Measurements from ENCODE around the gene ODAD3.
"Not testable (repeated sequence)": the region's sequence is repeated elsewhere in the genome, so short reads cannot be mapped to it uniquely, and the experiment has no call there.

Gene ODAD3

GRCh38 chr19:11458236-11458900 lies 23.4 kb upstream of the ODAD3 start:
- no peaks in the 10 kb centered on the region for H3K9me3 ChIP-seq (ENCODE audit: control insufficient read depth in 2 of 2, low read length in 2 of 2)
- peaks cover 5 to 8% of the 10 kb centered on the region in 2 donors for H3K27me3 ChIP-seq (ENCODE audit: control insufficient read depth in 1 of 2, insufficient read depth in 2 of 2, low read length in 2 of 2)
- H3K9ac ChIP-seq (ENCODE audit: low read length in 2 of 2): no peak overlapping the region
- no peak overlapping the region for H3K4me3 ChIP-seq (ENCODE audit: low read length in 2 of 2)
- H3K36me3 ChIP-seq (ENCODE audit: control insufficient read depth in 2 of 2, insufficient read depth in 2 of 2, low read length in 2 of 2): no peaks in the 10 kb centered on the region
- H3K4me1 ChIP-seq (ENCODE audit: control insufficient read depth, insufficient read depth, low read length): no peaks in the 10 kb centered on the region
- no peak overlapping the region for H3K27ac ChIP-seq (ENCODE audit: low read length)

DNA sequence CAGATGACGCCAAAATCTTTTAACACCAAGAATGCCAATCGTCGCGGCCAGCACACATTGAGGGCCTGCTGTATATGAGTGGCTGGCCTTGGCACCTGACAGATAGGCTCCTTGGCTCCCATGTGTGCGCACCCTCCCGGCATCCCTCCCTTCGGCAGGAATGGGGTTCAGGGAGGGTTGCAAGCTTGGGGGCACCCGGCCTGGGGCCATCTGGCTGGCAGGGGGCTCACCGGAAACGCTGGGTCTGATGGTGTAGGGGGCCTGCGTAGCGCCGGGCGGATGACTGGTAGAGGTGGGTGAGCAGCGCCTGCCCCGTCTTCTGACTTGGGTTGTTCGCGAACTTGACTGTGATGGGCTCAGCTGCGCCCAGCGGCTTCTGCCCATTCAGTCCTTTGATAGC lies 22.9 kb upstream of the ODAD3 start:
- no peak overlapping the region for H3K9ac ChIP-seq (ENCODE audit: low read length in 2 of 2)
- H3K4me3 ChIP-seq (ENCODE audit: low read length in 2 of 2): no peak overlapping the region
- H3K4me1 ChIP-seq (ENCODE audit: control insufficient read depth, insufficient read depth, low read length): no peaks in the 10 kb centered on the region
- no peak overlapping the region for H3K27ac ChIP-seq (ENCODE audit: low read length)
- H3K9me3 ChIP-seq (ENCODE audit: control insufficient read depth in 2 of 2, low read length in 2 of 2): no peaks in the 10 kb centered on the region
- H3K27me3 ChIP-seq (ENCODE audit: control insufficient read depth in 1 of 2, insufficient read depth in 2 of 2, low read length in 2 of 2): peaks cover 9 to 10% of the 10 kb centered on the region in 2 donors
- no peaks in the 10 kb centered on the region for H3K36me3 ChIP-seq (ENCODE audit: control insufficient read depth in 2 of 2, insufficient read depth in 2 of 2, low read length in 2 of 2)

- H3K27ac ChIP-seq (ENCODE audit: low read length): no peak overlapping the region
- no peaks in the 10 kb centered on the region for H3K4me1 ChIP-seq (ENCODE audit: control insufficient read depth, insufficient read depth, low read length)
- no peaks in the 10 kb centered on the region for H3K36me3 ChIP-seq (ENCODE audit: control insufficient read depth in 2 of 2, insufficient read depth in 2 of 2, low read length in 2 of 2)
- H3K9me3 ChIP-seq (ENCODE audit: control insufficient read depth in 2 of 2, low read length in 2 of 2): no peaks in the 10 kb centered on the region
- H3K4me3 ChIP-seq (ENCODE audit: low read length in 2 of 2): no peak overlapping the region
- H3K27me3 ChIP-seq (ENCODE audit: control insufficient read depth in 1 of 2, insufficient read depth in 2 of 2, low read length in 2 of 2): peaks cover 10 to 11% of the 10 kb centered on the region in 2 donors
- H3K9ac ChIP-seq (ENCODE audit: low read length in 2 of 2): no peak overlapping the region
These were observed 22.2 kb upstream of the ODAD3 start for GRCh38 chr19:11457115-11457514.

DNA sequence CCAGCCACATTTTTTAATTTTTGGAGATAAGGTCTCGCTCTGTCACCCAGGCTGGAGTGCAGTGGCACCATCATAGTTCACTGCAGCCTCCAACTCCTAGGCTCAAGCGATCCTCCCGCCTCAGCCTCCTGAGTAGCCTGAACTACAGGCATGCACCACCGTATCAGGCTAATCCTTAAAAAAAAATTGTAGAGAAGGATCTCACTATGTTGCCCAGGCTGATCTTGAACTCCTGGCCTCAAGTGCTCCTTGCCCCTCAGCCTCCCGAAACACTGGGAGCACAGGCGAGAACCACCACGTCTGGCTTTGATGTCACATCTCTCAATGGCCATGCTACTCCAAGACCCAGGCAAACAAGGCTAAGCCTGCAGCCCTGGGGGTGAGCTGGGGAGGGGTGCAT lies 21.7 kb upstream of the ODAD3 start:
- no peak overlapping the region for H3K27ac ChIP-seq (ENCODE audit: low read length)
- no peak overlapping the region for H3K9ac ChIP-seq (ENCODE audit: low read length in 2 of 2)
- peaks cover 10 to 11% of the 10 kb centered on the region in 2 donors for H3K27me3 ChIP-seq (ENCODE audit: control insufficient read depth in 1 of 2, insufficient read depth in 2 of 2, low read length in 2 of 2)
- H3K36me3 ChIP-seq (ENCODE audit: control insufficient read depth in 2 of 2, insufficient read depth in 2 of 2, low read length in 2 of 2): no peaks in the 10 kb centered on the region
- no peaks in the 10 kb centered on the region for H3K4me1 ChIP-seq (ENCODE audit: control insufficient read depth, insufficient read depth, low read length)
- no peaks in the 10 kb centered on the region for H3K9me3 ChIP-seq (ENCODE audit: control insufficient read depth in 2 of 2, low read length in 2 of 2)
- no peak overlapping the region for H3K4me3 ChIP-seq (ENCODE audit: low read length in 2 of 2)

DNA sequence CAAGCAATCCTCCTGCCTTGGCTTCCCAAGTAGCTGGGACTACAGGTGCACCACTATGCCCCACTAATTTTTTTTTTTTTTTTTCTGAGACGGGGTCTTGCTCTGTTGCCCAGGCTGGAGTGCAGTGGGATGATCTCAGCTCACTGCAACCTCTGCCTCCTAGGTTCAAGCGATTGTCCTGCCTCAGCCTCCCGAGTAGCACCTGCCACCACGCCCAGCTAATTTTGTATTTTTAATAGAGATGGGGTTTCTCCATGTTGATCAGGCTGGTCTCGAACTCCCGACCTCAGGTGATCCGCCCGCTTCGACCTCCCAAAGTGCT lies 20.3 kb upstream of the ODAD3 start:
- H3K27ac ChIP-seq (ENCODE audit: low read length); H3K36me3 ChIP-seq (ENCODE audit: control insufficient read depth in 2 of 2, insufficient read depth in 2 of 2, low read length in 2 of 2); H3K9ac ChIP-seq (ENCODE audit: low read length in 2 of 2); H3K4me3 ChIP-seq (ENCODE audit: low read length in 2 of 2); H3K9me3 ChIP-seq (ENCODE audit: control insufficient read depth in 2 of 2, low read length in 2 of 2); H3K4me1 ChIP-seq (ENCODE audit: control insufficient read depth, insufficient read depth, low read length): not testable (repeated sequence)
- H3K27me3 ChIP-seq (ENCODE audit: control insufficient read depth in 1 of 2, insufficient read depth in 2 of 2, low read length in 2 of 2): peaks cover 8 to 11% of the 10 kb centered on the region in 2 donors

DNA sequence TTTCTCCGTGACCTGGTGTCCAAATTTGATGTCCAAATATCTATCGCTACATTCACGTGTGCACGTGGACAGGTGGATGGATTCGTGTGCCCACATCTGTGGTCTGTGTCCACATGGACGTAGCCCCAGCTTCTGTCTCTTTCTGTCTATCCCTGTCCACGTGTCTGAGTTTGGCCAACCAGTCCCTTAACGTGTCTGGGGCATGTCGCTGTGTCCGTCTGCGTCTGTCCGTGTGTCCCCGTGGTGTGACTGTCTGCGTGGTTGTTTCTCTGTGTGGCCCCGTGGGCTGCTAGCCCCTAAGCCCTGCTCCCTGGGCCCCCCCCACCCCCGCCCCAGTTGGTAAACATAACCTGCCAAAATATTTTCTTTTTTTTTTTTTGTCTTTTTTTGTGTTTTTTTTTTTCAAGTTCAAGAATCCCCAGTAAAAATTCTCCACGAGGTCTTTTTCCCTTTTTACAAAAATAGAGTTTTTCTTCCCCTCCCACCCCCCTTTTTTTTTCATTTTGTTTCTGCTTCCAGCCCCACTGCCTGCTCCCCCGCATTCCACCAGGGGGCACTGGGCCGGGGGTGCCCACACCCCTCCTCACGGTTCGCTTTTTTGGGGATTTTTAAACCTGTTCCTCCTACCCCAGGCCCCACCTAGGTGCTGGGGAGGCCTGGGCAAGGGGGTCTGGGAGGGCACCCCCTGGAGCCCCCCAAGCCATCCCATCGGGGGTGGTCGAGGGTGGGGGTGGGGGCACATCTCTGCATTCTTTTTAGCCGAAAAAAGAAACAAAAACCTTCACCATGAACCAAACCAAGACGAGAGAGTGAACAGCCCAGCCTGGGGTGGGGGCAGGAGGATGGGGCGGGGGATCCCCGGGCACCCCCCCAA lies 18.8 kb upstream of the ODAD3 start:
- H3K4me1 ChIP-seq (ENCODE audit: control insufficient read depth, insufficient read depth, low read length): no peaks in the 10 kb centered on the region
- H3K4me3 ChIP-seq (ENCODE audit: low read length in 2 of 2): no peak overlapping the region
- no peak overlapping the region for H3K9ac ChIP-seq (ENCODE audit: low read length in 2 of 2)
- peaks cover 0 to 2% of the 10 kb centered on the region in 2 donors for H3K36me3 ChIP-seq (ENCODE audit: control insufficient read depth in 2 of 2, insufficient read depth in 2 of 2, low read length in 2 of 2)
- no peaks in the 10 kb centered on the region for H3K9me3 ChIP-seq (ENCODE audit: control insufficient read depth in 2 of 2, low read length in 2 of 2)
- peaks cover 5% of the 10 kb centered on the region in 2 donors for H3K27me3 ChIP-seq (ENCODE audit: control insufficient read depth in 1 of 2, insufficient read depth in 2 of 2, low read length in 2 of 2)
- no peak overlapping the region for H3K27ac ChIP-seq (ENCODE audit: low read length)

- Histone ChIP-seq H3K27me3 (ENCODE audit: control insufficient read depth in 1 of 2, insufficient read depth in 2 of 2, low read length in 2 of 2) (peaks cover 2 to 5% of the 10 kb centered on the region in 2 donors), H3K9ac (ENCODE audit: low read length in 2 of 2) (no peak overlapping the region), H3K4me1 (ENCODE audit: control insufficient read depth, insufficient read depth, low read length) (no peaks in the 10 kb centered on the region), H3K9me3 (ENCODE audit: control insufficient read depth in 2 of 2, low read length in 2 of 2) (no peaks in the 10 kb centered on the region), H3K36me3 (ENCODE audit: control insufficient read depth in 2 of 2, insufficient read depth in 2 of 2, low read length in 2 of 2) (peaks cover 0 to 8% of the 10 kb centered on the region in 2 donors), H3K27ac (ENCODE audit: low read length) (no peak overlapping the region), H3K4me3 (ENCODE audit: low read length in 2 of 2) (no peak overlapping the region)
These were observed 17.8 kb upstream of the ODAD3 start for GRCh38 chr19:11452620-11453310.

DNA sequence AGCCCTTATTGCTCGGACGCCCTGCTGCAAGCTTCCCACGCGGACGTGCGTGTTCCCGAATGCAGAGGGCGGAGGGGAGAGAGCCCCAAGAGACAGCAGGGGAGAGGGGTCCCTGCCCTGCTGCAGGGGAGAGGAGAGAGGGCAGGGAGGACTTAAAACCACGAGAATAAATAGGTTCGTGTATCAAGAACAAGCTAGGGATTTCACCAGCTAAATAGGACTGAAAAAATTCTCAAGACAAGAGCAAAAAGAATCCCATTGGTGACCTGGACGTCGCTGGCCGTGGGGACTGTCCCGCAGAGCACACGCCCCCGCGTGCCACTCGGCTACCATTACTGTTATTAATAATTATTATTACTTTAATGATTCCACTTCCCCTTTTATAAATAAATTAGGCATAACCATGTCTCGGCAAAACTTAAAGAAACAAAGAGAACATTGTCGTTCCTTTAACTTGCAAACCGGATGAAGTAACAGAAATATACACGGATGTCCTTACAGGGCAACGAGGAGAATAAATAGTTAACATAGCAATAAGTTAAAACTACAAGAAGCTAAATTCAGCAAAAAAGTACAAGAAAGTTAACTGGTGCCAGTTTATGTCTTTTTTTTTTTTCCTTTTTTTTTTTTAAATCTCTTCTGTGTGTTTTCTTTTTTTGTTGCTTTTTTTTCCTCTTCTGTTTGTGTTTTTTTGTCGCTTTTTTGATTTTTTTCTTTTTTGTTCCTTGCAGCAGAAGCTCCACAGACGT lies 17.1 kb upstream of the ODAD3 start:
- Histone ChIP-seq H3K9ac (ENCODE audit: low read length in 2 of 2) (no peak overlapping the region), H3K9me3 (ENCODE audit: control insufficient read depth in 2 of 2, low read length in 2 of 2) (no peaks in the 10 kb centered on the region), H3K27me3 (ENCODE audit: control insufficient read depth in 1 of 2, insufficient read depth in 2 of 2, low read length in 2 of 2) (peaks cover 2 to 5% of the 10 kb centered on the region in 2 donors), H3K36me3 (ENCODE audit: control insufficient read depth in 2 of 2, insufficient read depth in 2 of 2, low read length in 2 of 2) (peaks cover 0 to 8% of the 10 kb centered on the region in 2 donors), H3K4me3 (ENCODE audit: low read length in 2 of 2) (no peak overlapping the region), H3K27ac (ENCODE audit: low read length) (no peak overlapping the region), H3K4me1 (ENCODE audit: control insufficient read depth, insufficient read depth, low read length) (no peaks in the 10 kb centered on the region)

DNA sequence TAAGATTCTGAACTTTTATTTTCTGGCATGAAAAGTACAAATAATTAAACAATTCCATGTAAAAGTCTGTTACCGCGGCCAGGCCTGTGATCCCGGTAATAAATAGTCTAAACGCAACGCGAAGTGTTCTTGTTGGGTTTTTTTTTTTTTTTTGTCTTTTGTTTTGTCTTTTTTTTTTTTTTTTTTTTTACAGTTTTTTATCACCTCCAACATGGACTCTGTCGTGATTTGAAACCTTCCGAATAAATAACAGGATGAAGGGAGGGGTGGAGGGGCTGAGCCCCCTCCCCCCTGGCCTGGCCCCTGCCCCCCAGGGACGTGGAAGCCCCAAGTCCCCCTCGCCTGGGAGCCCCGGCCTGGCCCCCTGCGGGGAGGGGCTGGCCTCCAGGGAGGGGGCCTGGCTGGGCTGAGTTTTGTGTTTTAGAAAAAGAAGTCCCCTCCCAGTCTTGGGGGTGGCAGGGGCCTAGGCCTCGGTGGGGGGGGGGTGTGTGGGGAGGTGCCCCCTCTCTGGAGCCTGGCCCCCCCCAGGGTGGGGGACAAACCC lies 16.5 kb upstream of the ODAD3 start:
- no peak overlapping the region for H3K27ac ChIP-seq (ENCODE audit: low read length)
- peaks cover 0 to 8% of the 10 kb centered on the region in 2 donors for H3K36me3 ChIP-seq (ENCODE audit: control insufficient read depth in 2 of 2, insufficient read depth in 2 of 2, low read length in 2 of 2)
- no peaks in the 10 kb centered on the region for H3K4me1 ChIP-seq (ENCODE audit: control insufficient read depth, insufficient read depth, low read length)
- H3K9ac ChIP-seq (ENCODE audit: low read length in 2 of 2): no peak overlapping the region
- no peaks in the 10 kb centered on the region for H3K9me3 ChIP-seq (ENCODE audit: control insufficient read depth in 2 of 2, low read length in 2 of 2)
- no peak overlapping the region for H3K4me3 ChIP-seq (ENCODE audit: low read length in 2 of 2)
- H3K27me3 ChIP-seq (ENCODE audit: control insufficient read depth in 1 of 2, insufficient read depth in 2 of 2, low read length in 2 of 2): peaks cover 2 to 5% of the 10 kb centered on the region in 2 donors
